Ammon's horn (tissue), 1 donor: ENCODE results near the gene ABCB8.

Experiments
- DNase-seq: peaks from one replicate; pipeline ENCODE4 v3.0.0-alpha.2; 2016; ENCODE audit warnings: low spot score

The ABCB8 gene

GRCh38 chr7:151057989-151058780 lies 29.9 kb downstream of the ABCB8 start:
- peak; percentile 100 for DNase-seq

GRCh38 chr7:151058781-151059366 lies 30.6 kb downstream of the ABCB8 start:
- DNase-seq: peak; percentile 43

- DNase-seq: peak; percentile 85
Measured at GRCh38 chr7:151059367-151060112, 31.3 kb downstream of the ABCB8 start, which contains the start of gene SLC4A2. Gene SLC4A2 (plus strand): TSS chr7:151059589. CDS start chr7:151061988, 2,399 bp downstream.

GRCh38 chr7:151060113-151060415 lies 31.8 kb downstream of the ABCB8 start:
- DNase-seq: no peak

- peak; percentile 58 for DNase-seq
Measured at GRCh38 chr7:151060416-151061212, 32.4 kb downstream of the ABCB8 start.

GRCh38 chr7:151061213-151062110 lies 33.2 kb downstream of the ABCB8 start:
- DNase-seq: no peak

- no peak for DNase-seq
Measured at GRCh38 chr7:151062111-151062398, 33.8 kb downstream of the ABCB8 start.

GRCh38 chr7:151062399-151063211 lies 34.4 kb downstream of the ABCB8 start:
- no peak for DNase-seq

GRCh38 chr7:151063212-151063561 lies 34.9 kb downstream of the ABCB8 start:
- no peak for DNase-seq

- DNase-seq: no peak
Measured at GRCh38 chr7:151064454-151064853, 36.2 kb downstream of the ABCB8 start.

GRCh38 chr7:151064993-151065392 lies 36.7 kb downstream of the ABCB8 start:
- DNase-seq: no peak

- DNase-seq: no peak
Measured at GRCh38 chr7:151065516-151065915, 37.3 kb downstream of the ABCB8 start.

GRCh38 chr7:151066273-151066974 lies 38.2 kb downstream of the ABCB8 start:
- no peak for DNase-seq

- DNase-seq: no peak
Measured at GRCh38 chr7:151068069-151068773, 40.0 kb downstream of the ABCB8 start.

GRCh38 chr7:151069841-151070573 lies 41.8 kb downstream of the ABCB8 start:
- no peak for DNase-seq

- no peak for DNase-seq
Measured at GRCh38 chr7:151070574-151070960, 42.3 kb downstream of the ABCB8 start.

GRCh38 chr7:151071032-151071866 lies 43.0 kb downstream of the ABCB8 start:
- DNase-seq: no peak

GRCh38 chr7:151073990-151074389 lies 45.7 kb downstream of the ABCB8 start:
- no peak for DNase-seq
